Activated CD4-positive, alpha-beta memory T cell treated with anti-CD3 and anti-CD28 coated beads for 36 hours (primary cell): ENCODE measurements around the gene GRIN3B. TPM values are rescaled to one million over a fixed set of nuclear protein-coding genes. Genes with fewer than 3 reads are reported as not detected.
A peak's percentile ranks its signal among the peaks of the same experiment; 100 is the strongest.

Experiments
- CTCF ChIA-PET: fragments of 350-600 bp; sonication (Branson Sonifier 250); formaldehyde crosslinking; loops from one replicate; lab custom pipeline; 2021; ENCODE audit warnings: antibody characterized with exemption, inconsistent platforms; lab: Charles Lee
- POLR2A ChIA-PET: fragments of 350-600 bp; sonication (Branson Sonifier 250); formaldehyde crosslinking; loops from one replicate; lab custom pipeline; 2021; ENCODE audit warnings: antibody characterized with exemption; lab: Charles Lee
- DNase-seq: peaks from one replicate; pipeline ENCODE4 v3.0.0-alpha.2; 2020
- H3K27ac Mint-ChIP-seq: one replicate; pipeline ENCODE4 v1.8.0; 2021; ENCODE audit warnings: mixed read lengths
- H3K27me3 Mint-ChIP-seq: one replicate; pipeline ENCODE4 v1.8.0; 2021; ENCODE audit warnings: mixed read lengths
- H3K36me3 Mint-ChIP-seq: one replicate; pipeline ENCODE4 v1.8.0; 2021; ENCODE audit warnings: mixed read lengths
- H3K4me1 Mint-ChIP-seq: one replicate; pipeline ENCODE4 v1.8.0; 2021; ENCODE audit warnings: low read depth, mixed read lengths
- H3K4me3 Mint-ChIP-seq: one replicate; pipeline ENCODE4 v1.8.0; 2021; ENCODE audit warnings: mild to moderate bottlenecking, mixed read lengths
- H3K9me3 Mint-ChIP-seq: one replicate; pipeline ENCODE4 v1.8.0; 2021; ENCODE audit warnings: mixed read lengths
- intact Hi-C: fragments of 100-400 bp; cut with micrococcal nuclease; formaldehyde crosslinking; loops from one replicate; pipeline ENCODE4 v1.15.1; 2023
- total RNA-seq, 2 experiments: library from RNA; stranded (reverse); gene quantifications; one replicate each; pipeline ENCODE4 v1.2.3, GENCODE V29; 2021

The GRIN3B gene
- total RNA-seq, 2 experiments from 2014 or later: not detected

- ChIA-PET CTCF (no interaction called here), POLR2A (interaction anchor here (0.5 kb wide), 1 partner anchor 19 kb away, joined by 3 read pairs; no protein-coding TSS in a partner anchor)
- Mint-ChIP-seq H3K4me1 (peaks cover 9% of the 10 kb centered on the region), H3K9me3 (no peaks in the 10 kb centered on the region), H3K36me3 (peaks cover 3% of the 10 kb centered on the region), H3K4me3 (no peak overlapping the region), H3K27ac (no peak overlapping the region), H3K27me3 (no peaks in the 10 kb centered on the region)
- DNase-seq: peak; percentile 60
- intact Hi-C loops: no loop called here
Observed at GRCh38 chr19:958967-959855, 41.0 kb upstream of the GRIN3B start.

DNA sequence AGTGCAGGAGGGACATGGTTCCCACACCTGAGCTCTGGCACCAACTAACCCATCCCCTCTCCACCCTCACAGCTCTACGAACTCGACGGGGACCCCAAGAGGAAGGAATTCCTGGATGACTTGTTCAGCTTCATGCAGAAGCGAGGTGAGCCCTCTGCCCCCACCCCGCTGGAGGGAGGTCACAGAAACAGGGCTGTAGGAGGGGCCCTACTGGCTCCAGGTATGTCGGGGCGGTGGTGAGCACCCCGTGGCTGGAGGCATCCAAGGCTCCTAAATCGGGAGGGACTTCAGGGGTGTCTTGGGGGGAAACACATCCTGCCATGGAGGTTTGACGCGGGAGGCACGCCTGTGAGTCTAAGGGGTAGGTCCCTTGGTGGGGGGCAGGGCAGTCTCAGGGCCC lies 40.2 kb upstream of the GRIN3B start:
- POLR2A ChIA-PET: interaction anchor here (0.5 kb wide), 1 partner anchor 20 kb away, joined by 3 read pairs; no protein-coding TSS in a partner anchor
- H3K27me3 Mint-ChIP-seq: no peaks in the 10 kb centered on the region

GRCh38 chr19:960601-960938 lies 39.6 kb upstream of the GRIN3B start:
- ChIA-PET CTCF (no interaction called here), POLR2A (no interaction called here)
- DNase-seq: no peak
- H3K36me3 Mint-ChIP-seq: peaks cover 12% of the 10 kb centered on the region
- no peaks in the 10 kb centered on the region for H3K27me3 Mint-ChIP-seq
- no peak overlapping the region for H3K27ac Mint-ChIP-seq
- intact Hi-C loops: no loop called here
- H3K4me1 Mint-ChIP-seq: peaks cover 9% of the 10 kb centered on the region
- no peak overlapping the region for H3K4me3 Mint-ChIP-seq
- H3K9me3 Mint-ChIP-seq: peaks cover 3% of the 10 kb centered on the region

More for the DNA sequence above, 40.2 kb upstream of the GRIN3B start:
- intact Hi-C loops: no loop called here
- H3K4me1 Mint-ChIP-seq: peaks cover 9% of the 10 kb centered on the region
- no peak for DNase-seq
- H3K4me3 Mint-ChIP-seq: no peak overlapping the region
- peaks cover under 1% of the 10 kb centered on the region for H3K9me3 Mint-ChIP-seq
- no peak overlapping the region for H3K27ac Mint-ChIP-seq
- CTCF ChIA-PET: no interaction called here
- peaks cover 8% of the 10 kb centered on the region for H3K36me3 Mint-ChIP-seq

- ChIA-PET POLR2A (no interaction called here), CTCF (interaction anchor here (1.1 kb wide), 1 partner anchor 9 kb away, joined by 5 read pairs; no protein-coding TSS in a partner anchor)
- no peak overlapping the region for H3K4me3 Mint-ChIP-seq
- H3K27ac Mint-ChIP-seq: no peak overlapping the region
- H3K9me3 Mint-ChIP-seq: peaks cover 3% of the 10 kb centered on the region
- peaks cover 14% of the 10 kb centered on the region for H3K36me3 Mint-ChIP-seq
- no peak for DNase-seq
- peaks cover 9% of the 10 kb centered on the region for H3K4me1 Mint-ChIP-seq
- intact Hi-C loops: no loop called here
- no peaks in the 10 kb centered on the region for H3K27me3 Mint-ChIP-seq
Observed at GRCh38 chr19:961866-962620, 38.2 kb upstream of the GRIN3B start.

- CTCF ChIA-PET: interaction anchor here (1.1 kb wide), 1 partner anchor 9 kb away, joined by 5 read pairs; no protein-coding TSS in a partner anchor
- H3K27me3 Mint-ChIP-seq: no peaks in the 10 kb centered on the region
- H3K9me3 Mint-ChIP-seq: peaks cover 3% of the 10 kb centered on the region
- DNase-seq: no peak
- intact Hi-C loops: no loop called here
- H3K27ac Mint-ChIP-seq: no peak overlapping the region
- H3K4me1 Mint-ChIP-seq: peaks cover 9% of the 10 kb centered on the region
- no peak overlapping the region for H3K4me3 Mint-ChIP-seq
- peaks cover 18% of the 10 kb centered on the region for H3K36me3 Mint-ChIP-seq
- POLR2A ChIA-PET: no interaction called here
Observed at GRCh38 chr19:962683-963400, 37.4 kb upstream of the GRIN3B start.

- Mint-ChIP-seq H3K36me3 (peaks cover 21% of the 10 kb centered on the region), H3K4me3 (no peak overlapping the region), H3K27ac (no peak overlapping the region), H3K4me1 (peaks cover 9% of the 10 kb centered on the region), H3K27me3 (no peaks in the 10 kb centered on the region), H3K9me3 (peaks cover 3% of the 10 kb centered on the region)
- intact Hi-C loops: no loop called here
- DNase-seq: no peak
- CTCF ChIA-PET: interaction anchor here (0.6 kb wide), 1 partner anchor 73 kb away, joined by 4 read pairs; no protein-coding TSS in a partner anchor
- POLR2A ChIA-PET: no interaction called here
Observed at GRCh38 chr19:963486-963951, 36.7 kb upstream of the GRIN3B start.

- intact Hi-C loops: no loop called here
- H3K36me3 Mint-ChIP-seq: peaks cover 25% of the 10 kb centered on the region
- no peak overlapping the region for H3K27ac Mint-ChIP-seq
- ChIA-PET POLR2A (no interaction called here), CTCF (no interaction called here)
- DNase-seq: no peak
- peaks cover 3% of the 10 kb centered on the region for H3K9me3 Mint-ChIP-seq
- H3K27me3 Mint-ChIP-seq: no peaks in the 10 kb centered on the region
- H3K4me3 Mint-ChIP-seq: no peak overlapping the region
- H3K4me1 Mint-ChIP-seq: peaks cover 5% of the 10 kb centered on the region
Observed at GRCh38 chr19:964116-964520, 36.1 kb upstream of the GRIN3B start.

- DNase-seq: no peak
- H3K27me3 Mint-ChIP-seq: no peaks in the 10 kb centered on the region
- CTCF ChIA-PET: no interaction called here
- peaks cover 25% of the 10 kb centered on the region for H3K36me3 Mint-ChIP-seq
- H3K4me1 Mint-ChIP-seq: peaks cover 5% of the 10 kb centered on the region
- POLR2A ChIA-PET: no interaction called here
- no peak overlapping the region for H3K27ac Mint-ChIP-seq
- no peak overlapping the region for H3K4me3 Mint-ChIP-seq
- peaks cover 3% of the 10 kb centered on the region for H3K9me3 Mint-ChIP-seq
- intact Hi-C loops: no loop called here
Observed at GRCh38 chr19:964761-965694, 35.2 kb upstream of the GRIN3B start.

GRCh38 chr19:966485-967088 lies 33.6 kb upstream of the GRIN3B start:
- peaks cover 5% of the 10 kb centered on the region for H3K4me1 Mint-ChIP-seq
- peaks cover 9% of the 10 kb centered on the region for H3K9me3 Mint-ChIP-seq
- DNase-seq: no peak
- ChIA-PET POLR2A (no interaction called here), CTCF (no interaction called here)
- no peak overlapping the region for H3K4me3 Mint-ChIP-seq
- H3K27me3 Mint-ChIP-seq: no peaks in the 10 kb centered on the region
- intact Hi-C loops: no loop called here
- H3K27ac Mint-ChIP-seq: no peak overlapping the region
- H3K36me3 Mint-ChIP-seq: peaks cover 37% of the 10 kb centered on the region

DNA sequence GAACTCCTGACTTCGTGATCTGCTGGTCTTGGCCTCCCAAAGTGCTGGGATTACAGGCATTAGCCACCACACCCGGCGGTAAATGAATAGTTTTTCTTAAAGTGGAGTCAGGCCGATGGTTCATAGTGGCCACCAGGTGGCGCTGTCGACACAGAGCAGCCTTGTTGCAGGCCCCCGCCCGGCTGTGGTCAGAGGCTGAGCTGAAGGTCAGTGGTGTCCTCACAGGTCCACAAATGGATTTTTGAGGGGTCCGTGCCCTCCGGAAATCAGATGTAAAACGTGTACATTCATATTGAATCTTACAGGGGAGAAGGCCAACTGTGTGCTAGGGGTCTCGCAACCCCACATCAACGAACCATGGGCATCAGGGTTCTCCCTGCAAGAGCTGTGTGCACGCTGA lies 29.5 kb upstream of the GRIN3B start:
- intact Hi-C loops: no loop called here
- H3K4me1 Mint-ChIP-seq: no peaks in the 10 kb centered on the region
- CTCF ChIA-PET: interaction anchor here (0.8 to 2.0 kb wide), 5 partner anchors 9 to 168 kb away, joined by 3 to 8 read pairs (median 4); partner anchors contain the start of gene WDR18
- POLR2A ChIA-PET: no interaction called here
- H3K27ac Mint-ChIP-seq: no peak overlapping the region
- H3K36me3 Mint-ChIP-seq: peaks cover 32% of the 10 kb centered on the region
- H3K4me3 Mint-ChIP-seq: peak overlapping the region; percentile 32
- DNase-seq: no peak
- H3K27me3 Mint-ChIP-seq: no peaks in the 10 kb centered on the region
- H3K9me3 Mint-ChIP-seq: peaks cover 6% of the 10 kb centered on the region
